Panc1 (cell line): ENCODE measurements around the gene RILPL1.

Experiments
- POLR2AphosphoS5 ChIP-seq: IDR thresholded peaks from 2 replicates; pipeline ENCODE4 v1.6.1; 2012; ENCODE audit warnings: mild to moderate bottlenecking, low read depth, low read length, moderate library complexity
- SIN3A ChIP-seq: IDR thresholded peaks from 2 replicates; pipeline ENCODE4 v1.6.1; 2012; ENCODE audit warnings: low read depth, mild to moderate bottlenecking, low read length, moderate library complexity, borderline replicate concordance; ENCODE audit not compliant: insufficient read depth
- TF ChIP-seq, protein P1 (sequence below): fragments of 450-650 bp; IDR thresholded peaks from 2 replicates; pipeline ENCODE4 v1.5.1; 2017; ENCODE audit warnings: mild to moderate bottlenecking
- TF ChIP-seq, protein P2 (sequence below), 2 experiments: IDR thresholded peaks; 2 replicates each; pipeline ENCODE4 v1.6.1; 2011 to 2012; ENCODE audit warnings: low read depth in 2 of 2, control low read depth in 1 of 2, low read length in 1 of 2, mild to moderate bottlenecking in 1 of 2, moderate library complexity in 1 of 2; ENCODE audit not compliant: insufficient read depth in 1 of 2

DNA sequence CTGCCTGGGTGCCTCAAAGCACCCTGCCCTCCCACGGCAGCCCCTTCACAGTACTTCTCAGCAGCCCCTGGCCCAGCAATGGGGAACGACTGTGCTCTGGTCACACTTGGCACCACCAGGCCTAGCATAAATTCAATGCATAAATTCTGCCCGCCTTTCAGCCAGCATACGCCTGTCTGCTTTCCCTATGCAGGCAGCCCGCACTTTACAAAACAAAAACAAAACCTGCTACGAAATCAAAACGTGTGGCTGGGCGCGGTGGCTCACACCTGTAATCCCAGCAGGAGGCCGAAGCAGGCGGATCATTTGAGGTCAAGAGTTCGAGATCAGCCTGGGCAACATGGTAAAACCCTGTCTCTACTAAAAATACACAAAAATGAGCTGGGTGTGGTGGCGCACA, 42.0 kb downstream of the RILPL1 start:
- TF ChIP-seq, protein P1, sequence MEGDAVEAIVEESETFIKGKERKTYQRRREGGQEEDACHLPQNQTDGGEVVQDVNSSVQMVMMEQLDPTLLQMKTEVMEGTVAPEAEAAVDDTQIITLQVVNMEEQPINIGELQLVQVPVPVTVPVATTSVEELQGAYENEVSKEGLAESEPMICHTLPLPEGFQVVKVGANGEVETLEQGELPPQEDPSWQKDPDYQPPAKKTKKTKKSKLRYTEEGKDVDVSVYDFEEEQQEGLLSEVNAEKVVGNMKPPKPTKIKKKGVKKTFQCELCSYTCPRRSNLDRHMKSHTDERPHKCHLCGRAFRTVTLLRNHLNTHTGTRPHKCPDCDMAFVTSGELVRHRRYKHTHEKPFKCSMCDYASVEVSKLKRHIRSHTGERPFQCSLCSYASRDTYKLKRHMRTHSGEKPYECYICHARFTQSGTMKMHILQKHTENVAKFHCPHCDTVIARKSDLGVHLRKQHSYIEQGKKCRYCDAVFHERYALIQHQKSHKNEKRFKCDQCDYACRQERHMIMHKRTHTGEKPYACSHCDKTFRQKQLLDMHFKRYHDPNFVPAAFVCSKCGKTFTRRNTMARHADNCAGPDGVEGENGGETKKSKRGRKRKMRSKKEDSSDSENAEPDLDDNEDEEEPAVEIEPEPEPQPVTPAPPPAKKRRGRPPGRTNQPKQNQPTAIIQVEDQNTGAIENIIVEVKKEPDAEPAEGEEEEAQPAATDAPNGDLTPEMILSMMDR: no peak
- TF ChIP-seq, protein P2, sequence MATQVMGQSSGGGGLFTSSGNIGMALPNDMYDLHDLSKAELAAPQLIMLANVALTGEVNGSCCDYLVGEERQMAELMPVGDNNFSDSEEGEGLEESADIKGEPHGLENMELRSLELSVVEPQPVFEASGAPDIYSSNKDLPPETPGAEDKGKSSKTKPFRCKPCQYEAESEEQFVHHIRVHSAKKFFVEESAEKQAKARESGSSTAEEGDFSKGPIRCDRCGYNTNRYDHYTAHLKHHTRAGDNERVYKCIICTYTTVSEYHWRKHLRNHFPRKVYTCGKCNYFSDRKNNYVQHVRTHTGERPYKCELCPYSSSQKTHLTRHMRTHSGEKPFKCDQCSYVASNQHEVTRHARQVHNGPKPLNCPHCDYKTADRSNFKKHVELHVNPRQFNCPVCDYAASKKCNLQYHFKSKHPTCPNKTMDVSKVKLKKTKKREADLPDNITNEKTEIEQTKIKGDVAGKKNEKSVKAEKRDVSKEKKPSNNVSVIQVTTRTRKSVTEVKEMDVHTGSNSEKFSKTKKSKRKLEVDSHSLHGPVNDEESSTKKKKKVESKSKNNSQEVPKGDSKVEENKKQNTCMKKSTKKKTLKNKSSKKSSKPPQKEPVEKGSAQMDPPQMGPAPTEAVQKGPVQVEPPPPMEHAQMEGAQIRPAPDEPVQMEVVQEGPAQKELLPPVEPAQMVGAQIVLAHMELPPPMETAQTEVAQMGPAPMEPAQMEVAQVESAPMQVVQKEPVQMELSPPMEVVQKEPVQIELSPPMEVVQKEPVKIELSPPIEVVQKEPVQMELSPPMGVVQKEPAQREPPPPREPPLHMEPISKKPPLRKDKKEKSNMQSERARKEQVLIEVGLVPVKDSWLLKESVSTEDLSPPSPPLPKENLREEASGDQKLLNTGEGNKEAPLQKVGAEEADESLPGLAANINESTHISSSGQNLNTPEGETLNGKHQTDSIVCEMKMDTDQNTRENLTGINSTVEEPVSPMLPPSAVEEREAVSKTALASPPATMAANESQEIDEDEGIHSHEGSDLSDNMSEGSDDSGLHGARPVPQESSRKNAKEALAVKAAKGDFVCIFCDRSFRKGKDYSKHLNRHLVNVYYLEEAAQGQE (IDR thresholded peaks at IDR 0.05; ENCODE audit: insufficient read depth in 1 of 2, low read depth in 2 of 2, low read length in 1 of 2): no peak
- TF ChIP-seq POLR2AphosphoS5: no peak
- TF ChIP-seq SIN3A: no peak
